ENCODE data around the gene NECTIN2.

GRCh38 chr19:44886141-44886540 is 40.0 kb downstream of the NECTIN2 start:
- no peak for TF ChIP-seq POLR2A (IDR thresholded peaks at IDR 0.05)
- TF ChIP-seq CTCF (IDR thresholded peaks at IDR 0.05) = no peak

Measured in suprapubic skin (tissue), 3 donors.